Prostate gland (tissue), 2 donors: ENCODE measurements around the gene STKLD1. TPM values are rescaled to one million over a fixed set of nuclear protein-coding genes. Genes with fewer than 3 reads are reported as not detected.

Source experiments
- DNase-seq: peaks from one replicate; pipeline ENCODE4 v3.0.0-alpha.2; 2019; ENCODE audit warnings: low spot score
- H3K27ac ChIP-seq, 2 donors: fragments of 200-600 bp; sonication (generic); 2 replicates each; pipeline ENCODE4 v1.5.1; 2017 to 2019
- H3K27me3 ChIP-seq: fragments of 200-600 bp; sonication (generic); replicated peaks from 2 replicates; pipeline ENCODE4 v1.5.1; 2019; ENCODE audit not compliant: insufficient read depth
- H3K36me3 ChIP-seq, 2 donors: fragments of 200-600 bp; sonication (generic); 1 replicate in 1 of 2; 2 replicates in 1 of 2; pipeline versions ENCODE4 v1.5.1 to v1.8.1; 2017 to 2019
- H3K4me1 ChIP-seq: fragments of 200-600 bp; sonication (generic); replicated peaks from 2 replicates; pipeline ENCODE4 v1.5.1; 2019
- H3K4me3 ChIP-seq, 2 donors: fragments of 200-600 bp; sonication (generic); 2 replicates each; pipeline ENCODE4 v1.5.1; 2017 to 2019
- H3K9me3 ChIP-seq: fragments of 200-600 bp; sonication (generic); 2 replicates; pipeline ENCODE4 v1.5.1; 2017
- CTCF ChIP-seq, 4 experiments: fragments of 200-600 bp in 2 of 4; fragments of 450-650 bp in 2 of 4; sonication (generic) in 2 of 4; IDR thresholded peaks; 1 replicate in 3 of 4; 2 replicates in 1 of 4; pipeline ENCODE4 v1.5.1; 2016 to 2019; ENCODE audit warnings: antibody characterized with exemption in 4 of 4, mild to moderate bottlenecking in 2 of 4, moderate library complexity in 2 of 4
- POLR2A ChIP-seq: fragments of 450-650 bp; IDR thresholded peaks from one replicate; pipeline ENCODE4 v1.6.1; 2016; ENCODE audit warnings: antibody characterized with exemption, mild to moderate bottlenecking
- POLR2AphosphoS5 ChIP-seq: sonication (generic); formaldehyde crosslinking; IDR thresholded peaks from one replicate; pipeline ENCODE4 v1.6.1; 2017; ENCODE audit warnings: antibody characterized with exemption
- WGBS: methylation state at CpG from one replicate; pipeline ENCODE4 v1.1.5; 2018; 5-methylcytosine and 5-hydroxymethylcytosine counted together
- intact Hi-C: fragments of 100-400 bp; cut with DNase I; formaldehyde crosslinking; loops from one replicate; pipeline ENCODE4 v1.14.2; 2022
- total RNA-seq, 2 donors: library from RNA; depleted of rRNA; stranded (reverse); fragments of >200 nt; gene quantifications; one replicate each; pipeline ENCODE4 v1.1.0, GENCODE V29; 2016

The STKLD1 gene
- total RNA-seq, 2 donors from 2014 or later = 0.87 to 1.0 TPM

DNA sequence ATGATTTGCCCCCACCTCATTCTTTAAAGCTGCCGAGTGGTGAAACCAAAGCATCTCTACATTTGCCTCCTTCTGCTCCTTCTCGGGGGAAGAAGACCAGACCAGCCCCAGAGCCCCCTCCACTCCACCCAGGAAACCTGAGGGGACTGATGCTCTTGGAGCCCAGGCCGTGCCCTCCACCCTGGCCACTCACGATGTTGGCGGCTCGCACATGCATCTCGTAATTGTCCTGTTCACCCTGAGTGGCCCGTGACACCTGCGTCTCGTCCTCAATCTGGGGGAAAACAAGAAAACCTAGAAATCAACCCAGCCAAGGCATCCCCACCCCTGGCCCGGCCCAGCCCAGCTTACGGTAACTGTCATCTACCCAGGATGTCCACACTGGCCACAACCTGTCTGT lies 31.2 kb upstream of the STKLD1 start:
- no peak for DNase-seq
- no peaks in the 10 kb centered on the region for H3K27me3 ChIP-seq
- no peak for TF ChIP-seq POLR2AphosphoS5
- no peak for TF ChIP-seq CTCF (IDR thresholded peaks at IDR 0.05)
- no peak for TF ChIP-seq POLR2A
- H3K4me1 ChIP-seq = peaks cover 18% of the 10 kb centered on the region
- intact Hi-C loops = no loop called here
- peaks cover 9 to 24% of the 10 kb centered on the region in 2 donors for H3K36me3 ChIP-seq
- H3K9me3 ChIP-seq = no peaks in the 10 kb centered on the region
- 90% methylated on average over 12 of the region's 12 CpGs for WGBS
- H3K27ac ChIP-seq = no peak overlapping the region
- no peak overlapping the region for H3K4me3 ChIP-seq

DNA sequence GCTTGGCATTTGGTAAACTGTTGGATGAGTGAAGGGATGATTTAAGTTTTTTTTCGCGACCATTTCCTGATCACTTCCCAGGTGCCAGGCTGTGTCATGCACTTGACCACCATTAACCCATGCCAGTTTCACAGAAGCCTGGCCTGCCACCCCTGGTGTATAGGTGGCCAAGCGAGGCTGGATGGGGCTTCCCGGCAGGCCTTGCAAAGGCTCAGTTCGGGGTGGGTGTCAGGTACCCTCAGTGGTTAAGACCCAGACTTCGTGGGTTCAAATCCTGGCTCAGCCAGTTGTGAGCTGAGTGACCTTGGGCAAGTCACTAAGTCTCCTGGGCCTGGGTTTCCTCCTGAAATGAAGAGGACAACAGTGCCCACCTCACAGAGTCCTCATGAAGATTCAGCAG lies 30.6 kb upstream of the STKLD1 start:
- 92% methylated on average over 6 of the region's 6 CpGs for WGBS

GRCh38 chr9:133346021-133346785 lies 30.0 kb upstream of the STKLD1 start:
- H3K36me3 ChIP-seq = peaks cover 11 to 34% of the 10 kb centered on the region in 2 donors

More for the DNA sequence above, 30.6 kb upstream of the STKLD1 start:
- no peak for TF ChIP-seq POLR2AphosphoS5
- no peak for TF ChIP-seq POLR2A
- TF ChIP-seq CTCF (IDR thresholded peaks at IDR 0.05) = no peak
- Histone ChIP-seq H3K4me1 (peaks cover 19% of the 10 kb centered on the region), H3K36me3 (peaks cover 11 to 30% of the 10 kb centered on the region in 2 donors), H3K27me3 (no peaks in the 10 kb centered on the region), H3K4me3 (no peak overlapping the region), H3K27ac (no peak overlapping the region), H3K9me3 (no peaks in the 10 kb centered on the region)
- intact Hi-C loops = no loop called here
- no peak for DNase-seq

GRCh38 chr9:133347515-133347984 lies 28.6 kb upstream of the STKLD1 start:
- H3K4me3 ChIP-seq = peak overlapping the region; percentile 96
- no peak for DNase-seq
- peaks cover 19% of the 10 kb centered on the region for H3K4me1 ChIP-seq
- intact Hi-C loops = no loop called here
- peaks cover 16 to 32% of the 10 kb centered on the region in 2 donors for H3K36me3 ChIP-seq
- no peaks in the 10 kb centered on the region for H3K27me3 ChIP-seq
- under 1% methylated on average over 37 of the region's 41 CpGs for whole genome bisulfite sequencing
- TF ChIP-seq POLR2AphosphoS5 = no peak
- TF ChIP-seq CTCF (IDR thresholded peaks at IDR 0.05) = no peak
- TF ChIP-seq POLR2A = no peak
- peak overlapping the region; percentile 88 to 89 for H3K27ac ChIP-seq
- no peaks in the 10 kb centered on the region for H3K9me3 ChIP-seq

More at GRCh38 chr9:133346021-133346785, 30.0 kb upstream of the STKLD1 start:
- no peak for DNase-seq
- TF ChIP-seq CTCF (IDR thresholded peaks at IDR 0.05) = no peak
- no peak for TF ChIP-seq POLR2AphosphoS5
- peaks cover 19% of the 10 kb centered on the region for H3K4me1 ChIP-seq
- intact Hi-C loops = no loop called here
- H3K27me3 ChIP-seq = no peaks in the 10 kb centered on the region
- 55% methylated on average over 13 of the region's 15 CpGs for WGBS
- H3K4me3 ChIP-seq = peak overlapping the region in 1 of 2 donors; percentile 96
- H3K9me3 ChIP-seq = no peaks in the 10 kb centered on the region
- peak overlapping the region in 1 of 2 donors; percentile 88 for H3K27ac ChIP-seq
